Measurements from ENCODE around the gene TGFB1. TPM values are rescaled to one million over a fixed set of nuclear protein-coding genes. Genes with fewer than 3 reads are reported as not detected.
"Not testable (repeated sequence)": the region's sequence is repeated elsewhere in the genome, so short reads cannot be mapped to it uniquely, and the experiment has no call there.

TGFB1 gene
- total RNA-seq, 1 donor: 18.7 TPM

DNA sequence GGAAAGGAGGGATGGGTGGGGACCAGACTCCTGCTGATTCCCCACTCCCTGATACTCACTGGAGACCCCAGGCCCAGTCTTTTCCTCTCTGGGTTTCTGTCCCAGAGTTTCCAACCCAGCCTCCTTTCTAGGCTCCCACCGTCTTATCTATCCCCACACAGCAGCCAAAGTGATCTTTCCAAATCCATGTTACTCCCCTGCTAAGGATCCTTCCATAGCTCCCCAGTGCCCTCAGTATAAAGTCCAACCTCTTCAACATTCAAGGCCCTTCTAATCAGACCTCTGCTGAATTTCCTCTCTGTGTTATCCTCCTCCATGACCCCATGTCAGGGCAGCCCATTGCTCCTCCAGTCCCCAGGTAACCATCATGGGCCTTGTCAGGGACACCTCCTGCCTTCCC lies 1.3 kb upstream of the TGFB1 start:
- TF ChIP-seq, protein P1, sequence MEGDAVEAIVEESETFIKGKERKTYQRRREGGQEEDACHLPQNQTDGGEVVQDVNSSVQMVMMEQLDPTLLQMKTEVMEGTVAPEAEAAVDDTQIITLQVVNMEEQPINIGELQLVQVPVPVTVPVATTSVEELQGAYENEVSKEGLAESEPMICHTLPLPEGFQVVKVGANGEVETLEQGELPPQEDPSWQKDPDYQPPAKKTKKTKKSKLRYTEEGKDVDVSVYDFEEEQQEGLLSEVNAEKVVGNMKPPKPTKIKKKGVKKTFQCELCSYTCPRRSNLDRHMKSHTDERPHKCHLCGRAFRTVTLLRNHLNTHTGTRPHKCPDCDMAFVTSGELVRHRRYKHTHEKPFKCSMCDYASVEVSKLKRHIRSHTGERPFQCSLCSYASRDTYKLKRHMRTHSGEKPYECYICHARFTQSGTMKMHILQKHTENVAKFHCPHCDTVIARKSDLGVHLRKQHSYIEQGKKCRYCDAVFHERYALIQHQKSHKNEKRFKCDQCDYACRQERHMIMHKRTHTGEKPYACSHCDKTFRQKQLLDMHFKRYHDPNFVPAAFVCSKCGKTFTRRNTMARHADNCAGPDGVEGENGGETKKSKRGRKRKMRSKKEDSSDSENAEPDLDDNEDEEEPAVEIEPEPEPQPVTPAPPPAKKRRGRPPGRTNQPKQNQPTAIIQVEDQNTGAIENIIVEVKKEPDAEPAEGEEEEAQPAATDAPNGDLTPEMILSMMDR (IDR thresholded peaks at IDR 0.05; ENCODE audit: insufficient read depth, low read length): no peak
- DNase-seq (ENCODE audit: low read depth): no peak
- H3K4me3 ChIP-seq (ENCODE audit: low read depth, low read length): no peak overlapping the region

DNA sequence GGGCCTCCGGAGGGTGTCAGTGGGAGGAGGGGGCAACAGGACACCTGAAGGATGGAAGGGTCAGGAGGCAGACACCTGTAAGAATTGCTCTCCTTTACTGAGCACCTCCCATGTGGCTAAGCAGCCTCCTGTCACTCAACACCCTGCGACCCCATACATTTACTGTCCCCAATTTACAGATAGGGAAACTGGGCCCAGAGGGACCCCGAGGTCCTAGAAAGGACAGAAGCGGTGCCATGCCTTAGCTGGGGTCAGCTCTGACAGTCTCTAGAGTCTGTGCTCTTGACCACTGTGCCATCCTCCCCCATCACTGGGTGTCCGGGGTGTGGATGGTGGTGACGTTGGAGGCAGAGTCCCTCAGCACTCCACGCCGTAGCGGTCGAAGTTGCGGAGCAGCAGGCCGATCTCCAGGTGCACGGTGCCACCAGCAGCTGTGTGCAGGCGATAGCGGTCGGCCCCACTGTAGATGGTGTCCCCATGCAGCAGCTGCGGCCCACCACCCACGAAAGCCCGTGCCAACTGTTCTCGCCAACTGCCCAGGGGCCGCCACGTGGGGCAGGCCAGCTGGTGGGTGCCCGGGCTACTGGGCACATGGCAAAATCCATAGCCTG lies 726 bp upstream of the TGFB1 start:
- no peak for DNase-seq (ENCODE audit: low read depth)
- peak overlapping the region; percentile 62 for H3K4me3 ChIP-seq (ENCODE audit: low read depth, low read length)
- TF ChIP-seq, protein P1 (IDR thresholded peaks at IDR 0.05; ENCODE audit: insufficient read depth, low read length): no peak

DNA sequence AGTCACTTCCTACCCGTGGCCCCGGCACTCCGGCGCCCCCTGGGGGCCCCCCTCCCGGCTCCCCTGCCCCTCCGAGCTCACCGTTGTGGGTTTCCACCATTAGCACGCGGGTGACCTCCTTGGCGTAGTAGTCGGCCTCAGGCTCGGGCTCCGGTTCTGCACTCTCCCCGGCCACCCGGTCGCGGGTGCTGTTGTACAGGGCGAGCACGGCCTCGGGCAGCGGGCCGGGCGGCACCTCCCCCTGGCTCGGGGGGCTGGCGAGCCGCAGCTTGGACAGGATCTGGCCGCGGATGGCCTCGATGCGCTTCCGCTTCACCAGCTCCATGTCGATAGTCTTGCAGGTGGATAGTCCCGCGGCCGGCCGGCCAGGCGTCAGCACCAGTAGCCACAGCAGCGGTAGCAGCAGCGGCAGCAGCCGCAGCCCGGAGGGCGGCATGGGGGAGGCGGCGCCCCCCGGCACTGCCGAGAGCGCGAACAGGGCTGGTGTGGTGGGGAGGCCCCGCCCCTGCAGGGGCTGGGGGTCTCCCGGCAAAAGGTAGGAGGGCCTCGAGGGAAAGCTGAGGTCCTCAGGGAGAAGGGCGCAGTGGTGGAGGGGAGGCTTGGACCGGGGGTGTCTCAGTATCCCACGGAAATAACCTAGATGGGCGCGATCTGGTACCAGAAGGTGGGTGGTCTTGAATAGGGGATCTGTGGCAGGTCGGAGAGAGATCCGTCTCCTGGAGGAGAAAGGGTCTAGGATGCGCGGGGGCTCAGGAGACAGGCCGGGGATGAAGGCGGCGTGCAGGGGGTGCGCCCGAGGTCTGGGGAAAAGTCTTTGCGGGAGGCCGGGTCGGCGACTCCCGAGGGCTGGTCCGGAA lies 885 bp downstream of the TGFB1 start:
- DNase-seq (ENCODE audit: low read depth): peak; percentile 46
- H3K4me3 ChIP-seq (ENCODE audit: low read depth, low read length): peak overlapping the region; percentile 93
- TF ChIP-seq, protein P1 (IDR thresholded peaks at IDR 0.05; ENCODE audit: insufficient read depth, low read length): peak; percentile 52

DNA sequence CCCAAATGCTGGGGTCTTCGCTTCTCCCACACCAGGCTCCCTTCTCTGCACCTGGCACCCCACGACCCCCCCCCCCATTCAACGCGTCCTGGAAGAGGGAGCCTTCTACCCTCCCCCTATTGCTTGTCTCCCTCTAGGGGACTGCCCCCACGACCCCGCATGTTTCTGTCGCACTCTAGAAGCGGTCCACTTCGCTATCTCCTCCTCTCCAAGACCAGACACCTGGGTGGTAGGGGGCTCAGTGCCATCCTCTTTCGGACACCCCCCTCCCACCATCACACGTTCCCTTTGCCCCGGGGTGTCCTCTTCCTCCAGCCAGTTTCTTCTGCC lies 1.5 kb downstream of the TGFB1 start:
- no peak for DNase-seq (ENCODE audit: low read depth)
- TF ChIP-seq, protein P1 (IDR thresholded peaks at IDR 0.05; ENCODE audit: insufficient read depth, low read length): no peak
- H3K4me3 ChIP-seq (ENCODE audit: low read depth, low read length): peak overlapping the region; percentile 93

DNA sequence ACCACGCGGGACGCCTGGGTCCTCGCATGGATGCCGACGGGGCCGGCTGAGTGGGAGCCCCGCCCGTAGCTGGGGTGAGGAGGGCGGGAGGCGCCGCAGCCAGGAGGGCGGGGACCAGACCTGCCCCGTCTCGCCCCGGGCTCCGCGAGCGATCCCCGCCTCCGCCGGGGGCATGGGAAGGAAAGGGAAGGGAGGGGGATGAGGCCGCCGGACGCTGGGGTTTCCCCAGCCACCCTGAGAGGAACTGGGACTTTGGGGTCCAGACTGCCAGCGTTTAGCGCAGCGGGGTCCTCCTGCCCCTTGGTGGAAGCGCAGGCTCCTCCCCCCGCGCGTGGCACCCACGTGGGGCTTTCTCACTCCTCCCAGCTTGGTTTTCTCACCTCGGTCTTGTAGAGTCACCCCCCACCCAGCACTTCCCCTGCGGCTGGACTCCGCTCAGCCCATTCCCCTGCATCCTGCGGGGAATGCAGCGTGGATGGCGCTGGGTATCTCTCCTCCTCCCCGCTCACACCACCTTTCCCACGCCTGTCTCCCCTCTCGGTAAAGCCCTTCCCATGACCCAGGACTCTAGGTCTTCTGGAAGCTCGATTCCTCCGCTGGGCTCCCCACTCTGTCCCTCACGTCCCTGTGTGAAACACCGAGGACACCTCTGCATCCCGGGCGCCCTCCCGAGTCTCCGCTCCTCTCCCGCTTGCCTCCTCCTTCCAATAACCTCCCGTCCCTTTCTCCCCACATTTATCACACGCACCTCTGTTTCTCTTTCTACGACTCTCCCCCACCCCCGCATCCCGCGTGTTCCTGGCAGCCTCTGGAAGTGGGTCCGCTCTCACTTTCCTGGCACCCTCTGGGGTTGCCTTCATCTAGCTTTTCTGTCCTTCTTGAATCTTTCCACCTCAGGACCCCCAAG lies 2.1 kb downstream of the TGFB1 start:
- TF ChIP-seq, protein P1 (IDR thresholded peaks at IDR 0.05; ENCODE audit: insufficient read depth, low read length): no peak
- peak; percentile 53 for DNase-seq (ENCODE audit: low read depth)
- peak overlapping the region; percentile 93 for H3K4me3 ChIP-seq (ENCODE audit: low read depth, low read length)

DNA sequence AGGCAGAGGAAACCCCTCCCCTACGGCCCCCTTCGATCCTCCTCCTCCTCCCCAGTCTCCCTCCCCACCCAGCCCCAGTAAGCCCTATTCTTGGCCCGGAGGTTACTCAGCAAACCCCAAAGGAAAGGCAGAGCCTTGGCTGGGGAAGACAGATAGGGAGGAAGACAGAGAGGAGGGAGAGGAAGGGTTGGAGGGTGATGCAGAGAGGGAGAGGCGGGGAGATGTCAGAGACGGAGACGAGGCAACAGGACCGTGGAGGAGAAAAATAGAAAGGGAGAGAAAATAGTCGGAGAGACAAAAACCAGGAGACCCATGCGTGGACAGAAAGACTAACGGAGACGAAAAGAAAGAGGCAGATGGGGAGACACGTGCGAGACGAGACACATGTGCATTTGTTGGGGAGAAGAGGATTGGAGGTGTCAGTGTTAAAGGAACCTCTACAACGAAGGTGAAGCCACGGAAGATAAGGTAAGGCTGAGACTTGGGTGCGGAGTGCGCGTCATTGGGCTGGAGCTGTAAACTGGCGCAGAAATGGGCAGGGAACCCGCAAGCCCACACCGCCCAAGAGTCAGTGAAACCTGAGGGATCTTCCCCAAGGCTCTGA lies 2.9 kb downstream of the TGFB1 start:
- DNase-seq (ENCODE audit: low read depth): peak; percentile 39
- peak overlapping the region; percentile 93 for H3K4me3 ChIP-seq (ENCODE audit: low read depth, low read length)
- TF ChIP-seq, protein P1 (IDR thresholded peaks at IDR 0.05; ENCODE audit: insufficient read depth, low read length): no peak

DNA sequence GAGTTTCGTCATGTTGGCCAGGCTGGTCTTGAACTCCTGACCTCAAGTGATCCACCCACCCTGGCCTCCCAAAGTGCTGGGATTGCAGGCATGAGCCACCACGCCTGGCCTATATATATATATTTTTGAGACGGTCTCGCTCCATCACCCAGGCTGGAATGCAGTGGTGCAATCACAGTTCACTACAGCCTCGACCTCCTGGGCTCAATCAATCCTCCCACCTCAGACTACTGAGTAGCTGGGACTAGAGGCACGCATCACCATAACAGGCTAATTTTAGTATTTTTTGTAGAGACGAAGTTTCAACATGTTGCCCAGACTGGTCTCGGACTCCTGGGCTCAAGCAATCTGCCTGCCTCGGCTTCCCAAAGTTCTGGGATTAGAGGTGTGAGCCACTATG lies 6.8 kb downstream of the TGFB1 start:
- not testable (repeated sequence) for DNase-seq (ENCODE audit: low read depth); H3K4me3 ChIP-seq (ENCODE audit: low read depth, low read length)

Measured in fibroblast of the aortic adventitia (primary cell).